Neural cell (in vitro differentiated cells): ENCODE measurements around the gene GPR18.
"Not testable (repeated sequence)": the region's sequence is repeated elsewhere in the genome, so short reads cannot be mapped to it uniquely, and the experiment has no call there.

Experiments used
- EP300 ChIP-seq: fragments of 450-650 bp; conservative IDR thresholded peaks from 2 replicates; pipeline ENCODE4 v1.6.1; 2014; ENCODE audit warnings: antibody characterized with exemption, mild to moderate bottlenecking, moderate library complexity; ENCODE audit not compliant: poor library complexity, severe bottlenecking
- EZH2 ChIP-seq: fragments of 200-600, 300-800 bp; shearing (Covaris generic), sonication (generic); IDR thresholded peaks from 2 replicates; pipeline ENCODE4 v1.6.1; 2014; ENCODE audit warnings: antibody characterized with exemption, low read length, borderline replicate concordance, mild to moderate bottlenecking; ENCODE audit not compliant: insufficient read depth, poor library complexity, severe bottlenecking
- POLR2AphosphoS5 ChIP-seq: IDR thresholded peaks from 2 replicates; pipeline ENCODE4 v1.6.1; 2012
- SMC3 ChIP-seq: fragments of 450-650 bp; conservative IDR thresholded peaks from 2 replicates; pipeline ENCODE4 v1.6.1; 2014; ENCODE audit warnings: antibody characterized with exemption, mild to moderate bottlenecking, moderate library complexity; ENCODE audit not compliant: poor library complexity
- TAF1 ChIP-seq: IDR thresholded peaks from 2 replicates; pipeline ENCODE4 v1.6.1; 2012; ENCODE audit warnings: low read depth
- TF ChIP-seq, protein P1 (sequence below): IDR thresholded peaks from 2 replicates; pipeline ENCODE4 v1.6.1; 2012; ENCODE audit warnings: borderline replicate concordance
- TF ChIP-seq, protein P2 (sequence below): fragments of 450-650 bp; IDR thresholded peaks from 2 replicates; pipeline ENCODE4 v1.5.1; 2014; ENCODE audit warnings: antibody characterized with exemption, mild to moderate bottlenecking, moderate library complexity; ENCODE audit not compliant: poor library complexity, severe bottlenecking

DNA sequence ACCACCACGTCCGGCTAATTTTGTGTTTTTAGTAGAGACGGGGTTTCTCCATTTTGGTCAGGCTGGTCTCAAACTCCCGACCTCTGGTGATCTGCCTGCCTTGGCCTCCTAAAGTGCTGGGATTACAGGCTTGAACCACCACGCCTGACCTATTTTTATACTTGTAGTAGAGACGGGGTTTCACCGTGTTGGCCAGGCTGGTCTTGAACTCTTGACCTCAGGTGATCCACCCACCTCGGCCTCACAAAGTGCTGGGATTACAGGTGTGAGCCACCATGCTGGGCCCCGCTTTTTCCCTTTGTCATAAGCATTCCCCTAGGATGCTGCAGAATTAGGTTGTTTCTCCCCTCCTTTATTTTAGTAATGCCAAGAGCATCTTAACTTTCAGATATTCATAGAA lies 47.6 kb downstream of the GPR18 start:
- TF ChIP-seq, protein P1, sequence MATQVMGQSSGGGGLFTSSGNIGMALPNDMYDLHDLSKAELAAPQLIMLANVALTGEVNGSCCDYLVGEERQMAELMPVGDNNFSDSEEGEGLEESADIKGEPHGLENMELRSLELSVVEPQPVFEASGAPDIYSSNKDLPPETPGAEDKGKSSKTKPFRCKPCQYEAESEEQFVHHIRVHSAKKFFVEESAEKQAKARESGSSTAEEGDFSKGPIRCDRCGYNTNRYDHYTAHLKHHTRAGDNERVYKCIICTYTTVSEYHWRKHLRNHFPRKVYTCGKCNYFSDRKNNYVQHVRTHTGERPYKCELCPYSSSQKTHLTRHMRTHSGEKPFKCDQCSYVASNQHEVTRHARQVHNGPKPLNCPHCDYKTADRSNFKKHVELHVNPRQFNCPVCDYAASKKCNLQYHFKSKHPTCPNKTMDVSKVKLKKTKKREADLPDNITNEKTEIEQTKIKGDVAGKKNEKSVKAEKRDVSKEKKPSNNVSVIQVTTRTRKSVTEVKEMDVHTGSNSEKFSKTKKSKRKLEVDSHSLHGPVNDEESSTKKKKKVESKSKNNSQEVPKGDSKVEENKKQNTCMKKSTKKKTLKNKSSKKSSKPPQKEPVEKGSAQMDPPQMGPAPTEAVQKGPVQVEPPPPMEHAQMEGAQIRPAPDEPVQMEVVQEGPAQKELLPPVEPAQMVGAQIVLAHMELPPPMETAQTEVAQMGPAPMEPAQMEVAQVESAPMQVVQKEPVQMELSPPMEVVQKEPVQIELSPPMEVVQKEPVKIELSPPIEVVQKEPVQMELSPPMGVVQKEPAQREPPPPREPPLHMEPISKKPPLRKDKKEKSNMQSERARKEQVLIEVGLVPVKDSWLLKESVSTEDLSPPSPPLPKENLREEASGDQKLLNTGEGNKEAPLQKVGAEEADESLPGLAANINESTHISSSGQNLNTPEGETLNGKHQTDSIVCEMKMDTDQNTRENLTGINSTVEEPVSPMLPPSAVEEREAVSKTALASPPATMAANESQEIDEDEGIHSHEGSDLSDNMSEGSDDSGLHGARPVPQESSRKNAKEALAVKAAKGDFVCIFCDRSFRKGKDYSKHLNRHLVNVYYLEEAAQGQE, result not testable (repeated sequence)
- TF ChIP-seq, protein P2, sequence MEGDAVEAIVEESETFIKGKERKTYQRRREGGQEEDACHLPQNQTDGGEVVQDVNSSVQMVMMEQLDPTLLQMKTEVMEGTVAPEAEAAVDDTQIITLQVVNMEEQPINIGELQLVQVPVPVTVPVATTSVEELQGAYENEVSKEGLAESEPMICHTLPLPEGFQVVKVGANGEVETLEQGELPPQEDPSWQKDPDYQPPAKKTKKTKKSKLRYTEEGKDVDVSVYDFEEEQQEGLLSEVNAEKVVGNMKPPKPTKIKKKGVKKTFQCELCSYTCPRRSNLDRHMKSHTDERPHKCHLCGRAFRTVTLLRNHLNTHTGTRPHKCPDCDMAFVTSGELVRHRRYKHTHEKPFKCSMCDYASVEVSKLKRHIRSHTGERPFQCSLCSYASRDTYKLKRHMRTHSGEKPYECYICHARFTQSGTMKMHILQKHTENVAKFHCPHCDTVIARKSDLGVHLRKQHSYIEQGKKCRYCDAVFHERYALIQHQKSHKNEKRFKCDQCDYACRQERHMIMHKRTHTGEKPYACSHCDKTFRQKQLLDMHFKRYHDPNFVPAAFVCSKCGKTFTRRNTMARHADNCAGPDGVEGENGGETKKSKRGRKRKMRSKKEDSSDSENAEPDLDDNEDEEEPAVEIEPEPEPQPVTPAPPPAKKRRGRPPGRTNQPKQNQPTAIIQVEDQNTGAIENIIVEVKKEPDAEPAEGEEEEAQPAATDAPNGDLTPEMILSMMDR, result not testable (repeated sequence)
- not testable (repeated sequence) for TF ChIP-seq EZH2, SMC3, POLR2AphosphoS5, TAF1, EP300
